ENCODE results near the gene PDE5A. TPM values are rescaled to one million over a fixed set of nuclear protein-coding genes. Genes with fewer than 3 reads are reported as not detected.

PDE5A gene
- polyA plus RNA-seq, 1 donor (not counting 4 experiments of a cell fraction or from before 2014, with no cell fraction given), result 3.6 TPM

- H3K36me3 ChIP-seq (ENCODE audit: control insufficient read depth in 2 of 2, extremely low read depth in 1 of 2, insufficient read depth in 2 of 2, low read length in 2 of 2), result no peaks in the 10 kb centered on the region
- no peak overlapping the region for H2AFZ ChIP-seq (ENCODE audit: control insufficient read depth, low read length)
- H3K9me3 ChIP-seq (ENCODE audit: control insufficient read depth, low read depth, low read length), result no peaks in the 10 kb centered on the region
- H3K9me1 ChIP-seq (ENCODE audit: control insufficient read depth, extremely low read depth, insufficient read depth, low read length), result no peaks in the 10 kb centered on the region
- no peak overlapping the region for H3K9ac ChIP-seq (ENCODE audit: control insufficient read depth, extremely low read depth, insufficient read depth, low read length)
- dilution Hi-C loops (cut with MboI; ENCODE audit: extremely low pct_ligation_motif_present, low sequenced_read_pairs), result no loop called here
- DNase-seq (ENCODE audit: low read depth, low spot score), result no peak
- no peak for FAIRE-seq
- H3K4me2 ChIP-seq (ENCODE audit: control insufficient read depth, extremely low read depth, insufficient read depth, low read depth, low read length), result no peak overlapping the region
- H3K79me2 ChIP-seq (ENCODE audit: control insufficient read depth, insufficient read depth, low read length), result no peaks in the 10 kb centered on the region
- no peaks in the 10 kb centered on the region for H3K4me1 ChIP-seq (ENCODE audit: control insufficient read depth, extremely low read depth, insufficient read depth, low read length)
- H3K4me3 ChIP-seq (ENCODE audit: control insufficient read depth in 2 of 3, extremely low read depth in 1 of 3, insufficient read depth in 2 of 3, low read depth in 1 of 3, low read length in 3 of 3), result no peak overlapping the region
- TF ChIP-seq CTCF (optimal IDR thresholded peaks at IDR 0.05 in 1 of 3, IDR thresholded peaks at IDR 0.05 in 1 of 3, conservative IDR thresholded peaks at IDR 0.05 in 1 of 3; ENCODE audit: extremely low read depth in 1 of 3, insufficient read depth in 2 of 3, low read length in 3 of 3) (no peak), EZH2 (IDR thresholded peaks at IDR 0.05; ENCODE audit: low read length) (no peak)
- H4K20me1 ChIP-seq (ENCODE audit: control insufficient read depth, extremely low read depth, insufficient read depth, low read length), result no peaks in the 10 kb centered on the region
- H3K27me3 ChIP-seq (ENCODE audit: control insufficient read depth, extremely low read depth, insufficient read depth, low read length), result no peaks in the 10 kb centered on the region
- H3K27ac ChIP-seq (ENCODE audit: control insufficient read depth, insufficient read depth, low read length), result no peak overlapping the region
Observed at GRCh38 chr4:119672086-119672485, 43.5 kb upstream of the PDE5A start.

GRCh38 chr4:119671205-119671604, 42.6 kb upstream of the PDE5A start:
- Histone ChIP-seq H3K27ac (ENCODE audit: control insufficient read depth, insufficient read depth, low read length) (no peak overlapping the region), H3K9me3 (ENCODE audit: control insufficient read depth, low read depth, low read length) (no peaks in the 10 kb centered on the region), H3K4me1 (ENCODE audit: control insufficient read depth, extremely low read depth, insufficient read depth, low read length) (no peaks in the 10 kb centered on the region), H3K4me3 (ENCODE audit: control insufficient read depth in 2 of 3, extremely low read depth in 1 of 3, insufficient read depth in 2 of 3, low read depth in 1 of 3, low read length in 3 of 3) (no peak overlapping the region), H2AFZ (ENCODE audit: control insufficient read depth, low read length) (no peak overlapping the region), H3K9ac (ENCODE audit: control insufficient read depth, extremely low read depth, insufficient read depth, low read length) (no peak overlapping the region), H4K20me1 (ENCODE audit: control insufficient read depth, extremely low read depth, insufficient read depth, low read length) (no peaks in the 10 kb centered on the region), H3K79me2 (ENCODE audit: control insufficient read depth, insufficient read depth, low read length) (no peaks in the 10 kb centered on the region), H3K27me3 (ENCODE audit: control insufficient read depth, extremely low read depth, insufficient read depth, low read length) (no peaks in the 10 kb centered on the region), H3K9me1 (ENCODE audit: control insufficient read depth, extremely low read depth, insufficient read depth, low read length) (no peaks in the 10 kb centered on the region), H3K36me3 (ENCODE audit: control insufficient read depth in 2 of 2, extremely low read depth in 1 of 2, insufficient read depth in 2 of 2, low read length in 2 of 2) (no peaks in the 10 kb centered on the region), H3K4me2 (ENCODE audit: control insufficient read depth, extremely low read depth, insufficient read depth, low read depth, low read length) (no peak overlapping the region)
- DNase-seq (ENCODE audit: low read depth, low spot score), result no peak
- no peak for TF ChIP-seq CTCF (optimal IDR thresholded peaks at IDR 0.05 in 1 of 3, IDR thresholded peaks at IDR 0.05 in 1 of 3, conservative IDR thresholded peaks at IDR 0.05 in 1 of 3; ENCODE audit: extremely low read depth in 1 of 3, insufficient read depth in 2 of 3, low read length in 3 of 3)
- no peak for TF ChIP-seq EZH2 (IDR thresholded peaks at IDR 0.05; ENCODE audit: low read length)
- FAIRE-seq, result no peak
- dilution Hi-C loops (cut with MboI; ENCODE audit: extremely low pct_ligation_motif_present, low sequenced_read_pairs), result no loop called here

Measured in keratinocyte (primary cell).